A673 (cell line): ENCODE results near the gene ONECUT1. TPM values are rescaled to one million over a fixed set of nuclear protein-coding genes. Genes with fewer than 3 reads are reported as not detected.

Source experiments
- BruUV-seq: library from RNA; stranded (reverse); fragments of 400-500 nt; replicated peaks from 2 replicates; lab custom pipeline; 2021; lab: Mats Ljungman, UMichigan
- CTCF ChIA-PET: fragments of 300-600 bp; sonication (Branson Sonifier 250); formaldehyde crosslinking; loops from one replicate; lab custom pipeline; 2022; ENCODE audit warnings: antibody characterized with exemption; lab: Charles Lee
- POLR2A ChIA-PET: fragments of 300-600 bp; sonication (Branson Sonifier 250); formaldehyde crosslinking; loops from one replicate; lab custom pipeline; 2022; ENCODE audit warnings: antibody characterized with exemption; ENCODE audit not compliant: low non-redundant PET; lab: Charles Lee
- DNase-seq: peaks from one replicate; pipeline ENCODE4 v3.0.0-alpha.2; 2015; ENCODE audit warnings: low spot score
- H3K27ac ChIP-seq: fragments of 200-600 bp; sonication (generic); 2 replicates; pipeline ENCODE4 v1.5.1; 2016; ENCODE audit warnings: mixed run types, low read depth, mild to moderate bottlenecking, mixed read lengths, antibody characterized with exemption, low read length; ENCODE audit not compliant: poor library complexity, severe bottlenecking
- H3K27me3 ChIP-seq: fragments of 200-600 bp; sonication (generic); replicated peaks from 2 replicates; pipeline ENCODE4 v1.6.1; 2017; ENCODE audit warnings: mixed run types, low read depth, mild to moderate bottlenecking, mixed read lengths, antibody characterized with exemption, low read length; ENCODE audit not compliant: insufficient read depth, poor library complexity
- H3K36me3 ChIP-seq: fragments of 200-600 bp; sonication (generic); 2 replicates; pipeline ENCODE4 v1.6.1; 2016; ENCODE audit warnings: mixed run types, mild to moderate bottlenecking, mixed read lengths, antibody characterized with exemption, low read length; ENCODE audit not compliant: insufficient read depth, poor library complexity, severe bottlenecking
- H3K4me1 ChIP-seq: fragments of 200-600 bp; sonication (generic); 2 replicates; pipeline ENCODE4 v1.6.1; 2017; ENCODE audit warnings: mixed run types, mild to moderate bottlenecking, mixed read lengths, antibody characterized with exemption, low read length; ENCODE audit not compliant: insufficient read depth, poor library complexity, severe bottlenecking
- H3K4me3 ChIP-seq: fragments of 200-600 bp; sonication (generic); 2 replicates; pipeline ENCODE4 v1.5.1; 2016; ENCODE audit warnings: low read depth, mixed run types, mild to moderate bottlenecking, mixed read lengths, low read length; ENCODE audit not compliant: poor library complexity, severe bottlenecking
- H3K9me3 ChIP-seq: fragments of 200-600 bp; sonication (generic); 2 replicates; pipeline ENCODE4 v1.6.1; 2016; ENCODE audit warnings: mixed run types, low read depth, mild to moderate bottlenecking, mixed read lengths, antibody characterized with exemption, low read length; ENCODE audit not compliant: poor library complexity, severe bottlenecking
- CTCF ChIP-seq: fragments of 300-800, 200-600 bp; sonication (generic); conservative IDR thresholded peaks from 2 replicates; pipeline ENCODE4 v1.5.1; 2017; ENCODE audit warnings: low read depth, mild to moderate bottlenecking, antibody characterized with exemption, low read length, moderate library complexity, mixed read lengths
- EZH2 ChIP-seq: fragments of 200-600 bp; sonication (generic); IDR thresholded peaks from 2 replicates; pipeline ENCODE4 v1.6.1; 2017; ENCODE audit warnings: borderline replicate concordance, low read depth, mild to moderate bottlenecking, mixed read lengths, antibody characterized with exemption, low read length; ENCODE audit not compliant: poor library complexity, severe bottlenecking
- intact Hi-C: fragments of 100-400 bp; cut with micrococcal nuclease; formaldehyde crosslinking; loops from one replicate; pipeline ENCODE4 v1.10.0; 2022; ENCODE audit not compliant: unreplicated experiment
- total RNA-seq: library from RNA; stranded (reverse); gene quantifications from 2 replicates; pipeline ENCODE4 v1.2.3, GENCODE V29; 2021

The ONECUT1 gene
- total RNA-seq, 1 experiment from 2014 or later, result not detected

GRCh38 chr15:52772766-52773165, 17.4 kb downstream of the ONECUT1 start:
- Histone ChIP-seq H3K36me3 (no peaks in the 10 kb centered on the region), H3K4me3 (no peak overlapping the region), H3K9me3 (no peaks in the 10 kb centered on the region), H3K4me1 (no peaks in the 10 kb centered on the region), H3K27me3 (peaks cover 65% of the 10 kb centered on the region), H3K27ac (no peak overlapping the region)
- ChIA-PET CTCF (interaction anchor here (0.6 kb wide), 1 partner anchor 518 kb away, joined by 3 read pairs; no protein-coding TSS in a partner anchor), POLR2A (no interaction called here)
- intact Hi-C loops, result no loop called here
- TF ChIP-seq EZH2 (no peak), CTCF (no peak)
- no TSS peak for BruUV-seq
- DNase-seq, result no peak

GRCh38 chr15:52765785-52766184, 24.4 kb downstream of the ONECUT1 start:
- Histone ChIP-seq H3K27ac (no peak overlapping the region), H3K4me3 (no peak overlapping the region), H3K9me3 (no peaks in the 10 kb centered on the region), H3K36me3 (no peaks in the 10 kb centered on the region), H3K27me3 (peaks cover 21% of the 10 kb centered on the region), H3K4me1 (no peaks in the 10 kb centered on the region)
- no peak for DNase-seq
- CTCF ChIA-PET, result no interaction called here
- TF ChIP-seq CTCF (no peak), EZH2 (no peak)
- intact Hi-C loops, result no loop called here
- POLR2A ChIA-PET, result no interaction called here
- BruUV-seq, result no TSS peak

- Histone ChIP-seq H3K4me3 (no peak overlapping the region), H3K36me3 (no peaks in the 10 kb centered on the region), H3K4me1 (no peaks in the 10 kb centered on the region), H3K27me3 (peaks cover 16% of the 10 kb centered on the region), H3K27ac (no peak overlapping the region), H3K9me3 (no peaks in the 10 kb centered on the region)
- TF ChIP-seq CTCF (no peak), EZH2 (no peak)
- DNase-seq, result no peak
- intact Hi-C loops, result no loop called here
- CTCF ChIA-PET, result no interaction called here
- POLR2A ChIA-PET, result no interaction called here
- BruUV-seq, result no TSS peak
These were observed 25.4 kb downstream of the ONECUT1 start for GRCh38 chr15:52764731-52765130.
